Naive thymus-derived CD8-positive, alpha-beta T cell (primary cell): ENCODE data around the gene L3MBTL1. TPM values are rescaled to one million over a fixed set of nuclear protein-coding genes. Genes with fewer than 3 reads are reported as not detected.
"Not testable (repeated sequence)": the region's sequence is repeated elsewhere in the genome, so short reads cannot be mapped to it uniquely, and the experiment has no call there.

ENCODE experiments used
- ATAC-seq, 2 donors: fragments of 150-1000 bp; cut with Tn5 transposase in 1 of 2; sonication (Bioruptor Pico), chemical (Tn5 transposase) in 1 of 2; 1 replicate in 1 of 2; 2 replicates in 1 of 2; pipeline ENCODE4 v1.10.0; 2021; ENCODE audit warnings: mild to moderate bottlenecking in 2 of 2, moderate library complexity in 2 of 2
- POLR2A ChIA-PET: fragments of 350-600 bp; sonication (Branson Sonifier 250); formaldehyde crosslinking; loops from one replicate; lab custom pipeline; 2021; ENCODE audit warnings: antibody characterized with exemption; lab: Charles Lee
- DNase-seq, 10 donors: peaks; one replicate each; pipeline versions ENCODE4 v3.0.0 to v3.0.0-alpha.2; 2020 to 2022
- H3K27ac Mint-ChIP-seq, 10 donors: one replicate each; pipeline ENCODE4 v1.8.0; 2020 to 2022; ENCODE audit warnings: mild to moderate bottlenecking in 10 of 10, mixed read lengths in 10 of 10, moderate library complexity in 4 of 10, inconsistent platforms in 1 of 10
- H3K27me3 Mint-ChIP-seq, 5 donors: one replicate each; pipeline ENCODE4 v1.8.0; 2021 to 2022; ENCODE audit warnings: mixed read lengths in 5 of 5
- H3K36me3 Mint-ChIP-seq, 3 donors: one replicate each; pipeline ENCODE4 v1.8.0; 2020 to 2022; ENCODE audit warnings: mixed read lengths in 3 of 3, mild to moderate bottlenecking in 2 of 3, inconsistent platforms in 1 of 3
- H3K4me1 Mint-ChIP-seq, 4 donors: one replicate each; pipeline ENCODE4 v1.8.0; 2021 to 2022; ENCODE audit warnings: mixed read lengths in 4 of 4
- H3K4me3 Mint-ChIP-seq, 10 donors: one replicate each; pipeline ENCODE4 v1.8.0; 2020 to 2022; ENCODE audit warnings: mild to moderate bottlenecking in 10 of 10, mixed read lengths in 10 of 10, moderate library complexity in 6 of 10, inconsistent platforms in 1 of 10
- H3K9me3 Mint-ChIP-seq, 9 donors: one replicate each; pipeline ENCODE4 v1.8.0; 2020 to 2022; ENCODE audit warnings: mixed read lengths in 9 of 9, mild to moderate bottlenecking in 3 of 9, inconsistent platforms in 1 of 9, moderate library complexity in 1 of 9
- polyA plus RNA-seq, 3 donors: library from polyadenylated mRNA; unstranded; fragments of 300-500 nt; fragmentation: Illumina TruSeq; gene quantifications; one replicate each; pipeline ENCODE4 v1.2.3, GENCODE V29; 2021
- total RNA-seq, 8 experiments: library from RNA in 2 of 8; stranded (reverse) in 2 of 8; gene quantifications; one replicate each; pipeline ENCODE4 v1.2.3 and lab custom pipeline; 2021 to 2026

Gene L3MBTL1
- total and polyA plus RNA-seq, 5 experiments from 2014 or later: 0.66 to 27.2 (median 1.7) TPM

DNA sequence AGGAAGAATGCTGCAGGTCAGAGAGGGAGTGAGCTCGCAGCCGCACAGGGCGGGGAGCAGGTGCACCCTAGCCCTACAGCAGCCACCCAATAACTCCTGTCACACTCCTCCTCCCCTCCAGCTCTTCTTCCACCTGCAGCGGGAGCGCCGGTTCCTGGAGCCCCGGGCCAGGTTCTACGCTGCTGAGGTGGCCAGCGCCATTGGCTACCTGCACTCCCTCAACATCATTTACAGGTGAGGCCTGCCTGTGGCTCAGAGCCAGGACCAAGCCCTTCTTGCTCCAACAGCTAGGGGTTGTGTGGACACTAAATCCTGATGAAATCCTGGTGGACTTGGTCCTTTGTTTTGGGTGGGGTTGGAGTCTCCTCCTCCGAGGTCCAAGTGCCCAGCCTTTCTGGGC, 63.0 kb downstream of the L3MBTL1 start:
- ATAC-seq: no peak
- POLR2A ChIA-PET: no interaction called here
- no peaks in the 10 kb centered on the region for H3K27me3 Mint-ChIP-seq

DNA sequence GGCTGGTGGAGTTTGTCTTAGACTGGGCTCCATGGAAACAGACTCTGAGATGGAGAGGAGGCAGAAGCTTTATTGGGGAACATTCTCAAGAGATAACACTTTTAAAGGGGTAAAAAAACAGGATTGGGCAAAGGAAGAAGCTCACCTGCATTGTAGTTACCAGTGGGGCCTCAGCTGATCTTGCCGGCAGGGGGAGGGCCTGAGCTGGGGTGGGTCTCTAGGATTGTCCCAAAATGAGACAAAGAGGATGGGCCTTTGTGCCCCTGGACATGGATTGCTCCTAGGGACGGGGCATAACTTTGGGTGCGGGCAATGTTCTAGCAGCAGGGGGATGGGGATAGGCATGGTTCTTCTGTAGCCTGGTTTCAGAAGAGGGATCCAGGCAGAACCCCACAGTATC, 63.8 kb downstream of the L3MBTL1 start:
- Mint-ChIP-seq H3K36me3 (no peaks in the 10 kb centered on the region), H3K27me3 (no peaks in the 10 kb centered on the region), H3K4me3 (no peak overlapping the region), H3K9me3 (no peaks in the 10 kb centered on the region), H3K27ac (no peak overlapping the region), H3K4me1 (no peaks in the 10 kb centered on the region)
- no peak for ATAC-seq
- no peak for DNase-seq
- POLR2A ChIA-PET: no interaction called here

More for the DNA sequence above, 63.0 kb downstream of the L3MBTL1 start:
- Mint-ChIP-seq H3K4me3 (no peak overlapping the region), H3K36me3 (no peaks in the 10 kb centered on the region), H3K4me1 (no peaks in the 10 kb centered on the region), H3K27ac (no peak overlapping the region), H3K9me3 (no peaks in the 10 kb centered on the region)
- DNase-seq: no peak

DNA sequence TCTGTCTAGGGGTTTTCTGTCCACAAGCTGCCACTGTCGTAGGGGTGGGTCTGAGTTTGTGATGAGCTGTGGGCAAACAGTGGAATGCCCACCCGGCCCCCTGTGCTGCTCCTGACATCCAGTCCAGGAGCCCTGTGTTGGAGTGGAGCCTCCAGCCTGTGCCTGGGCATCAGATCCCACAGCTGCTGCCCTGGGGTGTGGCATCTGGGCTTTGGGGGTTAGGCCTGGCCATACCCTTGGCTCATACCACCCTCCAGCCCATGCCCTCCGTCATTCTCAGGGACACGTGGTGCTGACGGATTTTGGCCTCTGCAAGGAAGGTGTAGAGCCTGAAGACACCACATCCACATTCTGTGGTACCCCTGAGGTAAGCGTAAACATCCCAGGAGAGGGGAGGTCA, 64.3 kb downstream of the L3MBTL1 start:
- no peaks in the 10 kb centered on the region for H3K36me3 Mint-ChIP-seq
- no peak for DNase-seq

DNA sequence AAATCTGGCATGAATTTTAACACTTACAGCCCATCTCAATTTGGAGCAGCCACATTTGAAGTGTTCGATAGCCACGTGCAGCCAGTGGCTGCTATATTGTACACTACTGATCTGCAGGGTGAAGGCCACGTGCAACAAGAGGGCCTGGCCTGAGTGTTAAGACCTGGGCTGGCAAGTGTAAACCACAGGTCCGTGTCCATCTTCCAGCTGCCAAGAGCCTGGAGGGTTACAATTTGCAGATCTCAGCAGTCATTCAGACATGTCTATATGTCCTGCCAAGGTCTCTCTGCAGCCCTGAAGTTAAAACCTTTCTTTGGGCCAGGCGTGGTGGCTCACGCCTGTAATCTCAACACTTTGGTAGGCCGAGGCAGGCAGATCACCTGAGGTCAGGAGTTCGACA, 65.4 kb downstream of the L3MBTL1 start:
- no peaks in the 10 kb centered on the region for H3K4me1 Mint-ChIP-seq
- no peak for ATAC-seq
- H3K27me3 Mint-ChIP-seq: no peaks in the 10 kb centered on the region
- no peak for DNase-seq
- no peak overlapping the region for H3K27ac Mint-ChIP-seq
- H3K4me3 Mint-ChIP-seq: no peak overlapping the region
- no peaks in the 10 kb centered on the region for H3K36me3 Mint-ChIP-seq
- no peaks in the 10 kb centered on the region for H3K9me3 Mint-ChIP-seq
- POLR2A ChIA-PET: no interaction called here

More for the DNA sequence above, 64.3 kb downstream of the L3MBTL1 start:
- Mint-ChIP-seq H3K4me1 (no peaks in the 10 kb centered on the region), H3K27ac (no peak overlapping the region), H3K27me3 (no peaks in the 10 kb centered on the region), H3K4me3 (no peak overlapping the region), H3K9me3 (no peaks in the 10 kb centered on the region)
- no peak for ATAC-seq
- POLR2A ChIA-PET: no interaction called here

DNA sequence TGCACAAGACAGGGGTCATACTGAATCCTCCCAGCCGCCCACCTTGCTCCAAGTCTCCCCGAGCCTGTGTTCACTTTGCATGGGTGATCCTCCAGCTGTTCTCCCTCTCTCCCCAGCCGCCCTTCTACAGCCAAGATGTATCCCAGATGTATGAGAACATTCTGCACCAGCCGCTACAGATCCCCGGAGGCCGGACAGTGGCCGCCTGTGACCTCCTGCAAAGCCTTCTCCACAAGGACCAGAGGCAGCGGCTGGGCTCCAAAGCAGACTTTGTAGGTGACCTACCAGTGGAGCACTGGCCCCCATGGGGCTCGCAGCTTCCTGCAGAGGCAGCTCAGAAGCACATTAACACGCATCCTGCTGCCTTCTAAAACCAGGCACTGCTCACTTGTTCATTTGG, 68.6 kb downstream of the L3MBTL1 start:
- Mint-ChIP-seq H3K27me3 (no peaks in the 10 kb centered on the region), H3K36me3 (no peaks in the 10 kb centered on the region), H3K9me3 (no peaks in the 10 kb centered on the region), H3K27ac (no peak overlapping the region), H3K4me1 (peaks cover 0 to 3% (median under 1%) of the 10 kb centered on the region in 4 donors), H3K4me3 (no peak overlapping the region)
- DNase-seq (no peak), ATAC-seq (no peak)
- POLR2A ChIA-PET: no interaction called here

DNA sequence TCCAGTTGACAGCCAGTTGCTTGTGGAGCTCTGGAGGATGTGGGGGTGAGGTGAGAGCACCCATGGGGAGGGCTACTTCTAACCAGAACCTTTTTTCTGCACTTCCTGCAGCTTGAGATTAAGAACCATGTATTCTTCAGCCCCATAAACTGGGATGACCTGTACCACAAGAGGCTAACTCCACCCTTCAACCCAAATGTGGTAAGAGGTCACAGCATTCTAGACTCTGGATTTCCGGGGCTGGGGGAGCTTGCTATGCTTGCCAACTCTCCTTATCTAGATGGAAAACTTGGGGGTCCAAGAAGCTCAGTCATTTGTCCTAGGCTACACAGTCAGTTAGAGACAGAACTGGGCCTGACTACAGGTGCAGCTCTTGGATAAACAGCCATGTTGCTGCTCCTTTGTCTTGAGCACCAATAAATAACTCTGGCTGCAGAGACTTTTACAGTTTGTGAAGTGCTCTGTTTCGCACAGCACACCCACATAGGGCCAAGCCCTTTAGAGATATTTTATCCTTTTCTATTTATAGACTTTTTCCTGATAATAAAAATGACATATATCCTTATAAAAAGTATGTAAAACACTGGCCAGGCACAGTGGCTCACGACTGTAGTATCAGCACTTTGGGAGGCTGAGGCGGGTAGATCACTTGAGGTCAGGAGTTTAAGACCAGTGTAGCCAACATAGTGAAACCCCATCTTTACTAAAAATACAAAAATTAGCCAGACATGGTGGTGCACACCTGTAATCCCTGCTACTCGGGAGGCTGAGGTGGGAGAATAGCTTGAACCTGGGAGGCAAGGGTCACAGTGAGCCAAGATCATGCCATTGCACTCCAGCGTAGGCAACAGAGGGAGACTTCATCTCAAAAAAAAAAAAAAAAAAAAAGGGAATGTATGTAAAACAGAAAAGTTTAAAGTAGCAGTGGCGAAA, 72.6 kb downstream of the L3MBTL1 start:
- H3K36me3 Mint-ChIP-seq: no peaks in the 10 kb centered on the region
- no peak overlapping the region for H3K27ac Mint-ChIP-seq
- no peaks in the 10 kb centered on the region for H3K9me3 Mint-ChIP-seq
- peaks cover 0 to 1% (median 0%) of the 10 kb centered on the region in 5 donors for H3K27me3 Mint-ChIP-seq
- POLR2A ChIA-PET: no interaction called here
- ATAC-seq (no peak), DNase-seq (no peak)
- H3K4me3 Mint-ChIP-seq: no peak overlapping the region
- H3K4me1 Mint-ChIP-seq: peaks cover 0 to 3% (median under 1%) of the 10 kb centered on the region in 4 donors

DNA sequence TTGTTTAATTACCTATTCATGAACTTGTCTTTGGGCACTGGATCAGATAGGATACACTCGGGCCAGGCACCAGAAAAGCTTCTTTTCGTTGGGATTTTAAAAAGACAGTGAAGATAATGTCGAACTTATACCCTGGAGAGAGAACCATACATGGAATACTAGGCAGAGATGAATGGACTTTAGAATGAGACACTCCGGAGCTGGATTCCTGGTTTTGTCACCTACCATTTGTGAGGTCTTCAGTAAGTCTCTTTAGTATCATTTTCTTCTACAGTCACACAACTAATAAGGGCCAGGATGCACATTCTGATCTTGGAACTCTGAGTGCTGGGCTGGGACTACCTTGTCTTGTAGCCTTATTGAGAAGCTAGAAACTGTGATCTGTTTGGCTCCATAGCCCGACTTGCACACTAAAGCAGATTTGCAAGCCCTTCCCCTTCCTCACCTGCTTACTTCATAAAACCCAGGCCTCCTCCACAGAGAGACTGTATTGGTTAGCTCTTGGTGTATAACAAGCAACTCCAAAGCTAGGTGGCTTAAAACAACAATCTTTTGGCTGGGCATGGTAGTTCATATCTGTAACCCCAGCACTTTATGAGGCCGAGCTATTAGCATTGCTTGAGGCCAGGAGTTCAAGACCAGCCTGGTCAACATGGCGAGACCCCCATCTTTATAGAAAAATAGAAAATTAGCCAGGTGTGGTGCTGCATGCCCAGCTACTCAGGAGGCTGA, 75.8 kb downstream of the L3MBTL1 start:
- H3K27me3 Mint-ChIP-seq: peaks cover 0 to 9% (median 3%) of the 10 kb centered on the region in 5 donors
- POLR2A ChIA-PET: no interaction called here
- no peaks in the 10 kb centered on the region for H3K36me3 Mint-ChIP-seq
- H3K4me3 Mint-ChIP-seq: no peak overlapping the region
- no peak for ATAC-seq
- DNase-seq: no peak
- no peaks in the 10 kb centered on the region for H3K9me3 Mint-ChIP-seq
- H3K27ac Mint-ChIP-seq: no peak overlapping the region
- H3K4me1 Mint-ChIP-seq: peaks cover 0 to 3% (median under 1%) of the 10 kb centered on the region in 4 donors

DNA sequence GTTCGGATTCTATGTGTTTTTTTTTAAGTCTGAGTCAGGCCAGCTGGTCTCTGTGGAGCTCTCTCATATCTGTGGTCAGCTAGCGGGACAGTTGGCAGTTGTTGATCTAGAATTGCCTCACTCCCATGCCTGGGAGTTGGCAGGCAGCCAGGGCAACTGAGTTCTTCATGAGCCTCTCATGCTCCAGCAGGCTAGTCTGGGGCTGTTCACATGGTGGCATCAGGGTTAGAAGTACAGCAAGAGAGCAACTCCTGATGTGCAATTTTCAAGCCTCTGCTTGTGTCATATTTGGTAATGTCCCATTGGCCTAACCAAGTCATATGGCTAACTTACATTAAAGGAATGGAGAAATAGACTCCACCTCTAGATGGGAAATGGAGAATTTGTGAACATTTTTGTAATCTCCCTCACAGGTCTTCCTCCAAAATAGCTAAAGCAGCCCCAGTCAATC, 76.5 kb downstream of the L3MBTL1 start:
- Mint-ChIP-seq H3K27me3 (peaks cover 0 to 9% (median 3%) of the 10 kb centered on the region in 5 donors), H3K9me3 (no peaks in the 10 kb centered on the region), H3K27ac (no peak overlapping the region), H3K4me1 (peaks cover 0 to 3% (median under 1%) of the 10 kb centered on the region in 4 donors), H3K4me3 (no peak overlapping the region), H3K36me3 (no peaks in the 10 kb centered on the region)
- DNase-seq (no peak), ATAC-seq (no peak)
- POLR2A ChIA-PET: no interaction called here

DNA sequence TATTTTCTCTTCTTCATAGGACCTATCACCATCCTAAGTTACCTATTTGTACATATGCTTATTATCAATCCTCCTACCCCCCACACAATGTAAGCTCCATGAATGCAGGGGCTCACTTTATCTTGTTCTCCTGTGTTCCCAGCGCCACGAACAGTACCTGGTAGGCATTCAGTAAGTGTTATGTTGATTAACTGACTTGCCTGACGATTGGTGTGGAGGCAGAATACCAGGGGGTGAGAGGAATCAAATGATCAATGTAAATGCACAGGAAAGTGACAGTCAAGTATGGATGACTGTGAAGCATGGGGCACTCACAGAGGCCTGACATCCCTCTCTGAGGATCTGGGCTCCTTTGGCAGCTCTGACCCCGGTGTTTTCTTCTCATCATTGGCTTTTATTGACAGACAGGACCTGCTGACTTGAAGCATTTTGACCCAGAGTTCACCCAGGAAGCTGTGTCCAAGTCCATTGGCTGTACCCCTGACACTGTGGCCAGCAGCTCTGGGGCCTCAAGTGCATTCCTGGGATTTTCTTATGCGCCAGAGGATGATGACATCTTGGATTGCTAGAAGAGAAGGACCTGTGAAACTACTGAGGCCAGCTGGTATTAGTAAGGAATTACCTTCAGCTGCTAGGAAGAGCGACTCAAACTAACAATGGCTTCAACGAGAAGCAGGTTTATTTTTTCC, 77.1 kb downstream of the L3MBTL1 start:
- Mint-ChIP-seq H3K4me1 (peaks cover 0 to 1% (median under 1%) of the 10 kb centered on the region in 4 donors), H3K9me3 (no peaks in the 10 kb centered on the region), H3K27ac (no peak overlapping the region), H3K36me3 (no peaks in the 10 kb centered on the region), H3K27me3 (peaks cover 0 to 9% (median 3%) of the 10 kb centered on the region in 5 donors), H3K4me3 (no peak overlapping the region)
- POLR2A ChIA-PET: no interaction called here
- no peak for DNase-seq
- ATAC-seq: no peak

DNA sequence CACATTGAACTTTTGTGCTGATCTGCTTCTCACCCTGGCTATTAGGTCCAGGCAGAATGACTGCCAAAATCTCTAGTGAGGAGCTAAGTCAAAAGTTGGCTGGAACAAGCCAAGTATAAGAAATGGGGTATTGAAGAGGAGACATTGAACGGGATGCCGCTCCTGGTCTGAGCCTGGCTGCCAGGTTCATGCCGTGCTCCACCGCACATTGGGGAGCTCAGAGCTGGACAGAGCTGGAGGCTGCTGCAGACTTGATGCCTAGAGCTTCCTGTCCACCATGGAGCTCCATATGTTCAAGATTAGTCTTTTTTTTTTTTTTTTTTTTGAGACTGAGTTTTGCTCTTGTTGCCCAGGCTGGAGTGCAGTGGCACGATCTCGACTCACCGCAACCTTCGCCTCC, 79.1 kb downstream of the L3MBTL1 start:
- no peak for ATAC-seq
- Mint-ChIP-seq H3K27me3 (peaks cover 0 to 9% (median 3%) of the 10 kb centered on the region in 5 donors), H3K4me3 (no peak overlapping the region), H3K27ac (peak overlapping the region in 1 of 10 donors; percentile 24), H3K9me3 (no peaks in the 10 kb centered on the region), H3K4me1 (peaks cover 11 to 20% (median 16%) of the 10 kb centered on the region in 4 donors), H3K36me3 (no peaks in the 10 kb centered on the region)
- POLR2A ChIA-PET: no interaction called here
- DNase-seq: no peak

DNA sequence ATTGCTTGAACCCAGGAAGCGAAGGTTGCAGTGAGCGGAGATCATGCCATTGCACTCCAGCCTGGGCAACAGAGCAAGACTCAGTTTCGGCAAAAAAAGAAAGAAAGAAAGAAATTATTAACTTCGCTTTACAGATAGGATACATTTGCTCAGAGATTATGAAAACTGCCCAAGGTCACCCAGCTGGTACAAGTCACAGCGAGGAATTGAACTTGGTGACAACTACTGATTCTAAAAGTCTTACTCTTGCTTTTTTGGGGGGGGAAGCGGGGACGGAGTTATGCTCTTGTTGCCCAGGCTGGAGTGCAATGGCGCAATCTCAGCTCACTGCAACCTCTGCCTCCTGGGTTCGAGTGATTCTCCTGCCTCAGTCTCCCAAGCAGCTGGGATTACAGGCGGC, 81.0 kb downstream of the L3MBTL1 start:
- H3K9me3 Mint-ChIP-seq, DNase-seq, H3K36me3 Mint-ChIP-seq, H3K27ac Mint-ChIP-seq, H3K27me3 Mint-ChIP-seq, ATAC-seq: not testable (repeated sequence)
- Mint-ChIP-seq H3K4me3 (peak overlapping the region in 1 of 10 donors; percentile 63), H3K4me1 (peaks cover 11 to 22% (median 19%) of the 10 kb centered on the region in 4 donors)
- POLR2A ChIA-PET: interaction anchor here (1.6 kb wide), 1 partner anchor 131 kb away, joined by 5 read pairs; the partner anchor contains the start of gene SRSF6

DNA sequence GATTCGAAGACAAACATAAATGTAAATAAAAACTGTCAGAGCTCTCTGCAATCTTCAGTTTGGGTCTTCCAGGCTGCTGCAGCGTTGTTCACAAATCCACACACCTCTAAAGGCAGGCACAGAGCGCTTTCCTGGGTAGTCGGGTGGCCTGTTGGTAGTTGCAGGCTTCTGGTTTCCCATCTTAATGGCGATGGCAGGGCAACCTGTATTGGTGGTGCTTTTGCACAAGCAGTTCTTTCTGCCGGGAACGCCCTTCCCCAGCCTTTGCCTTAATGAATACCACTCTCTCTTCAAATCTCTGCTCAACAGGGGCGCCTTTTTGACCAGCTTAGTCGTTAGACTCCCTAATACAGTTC, 82.5 kb downstream of the L3MBTL1 start:
- DNase-seq: peak in 2 of 10 donors; percentile 1 to 20
- POLR2A ChIA-PET: interaction anchor here (1.1 to 2.5 kb wide), 2 partner anchors 132 kb away, joined by 3 to 25 read pairs; partner anchors contain the start of gene SRSF6
- Mint-ChIP-seq H3K27me3 (peaks cover 0 to 8% (median 3%) of the 10 kb centered on the region in 5 donors), H3K36me3 (peaks cover 0 to 12% (median 0%) of the 10 kb centered on the region in 3 donors), H3K4me3 (peak overlapping the region; percentile 90 to 96 (median 94)), H3K4me1 (peaks cover 11 to 22% (median 19%) of the 10 kb centered on the region in 4 donors), H3K9me3 (no peaks in the 10 kb centered on the region), H3K27ac (peak overlapping the region; percentile 95 to 99 (median 97))
- ATAC-seq: peak in 1 of 2 donors; percentile 5
